ENCODE data around the gene CARD14. TPM values are rescaled to one million over a fixed set of nuclear protein-coding genes. Genes with fewer than 3 reads are reported as not detected.

Gene CARD14
- total and polyA plus RNA-seq, 2 of the 13 experiments (the other 11 are each of a cell fraction or from before 2014, with no cell fraction given): 0.11 TPM; not detected in 1

- TF ChIP-seq, protein P1, sequence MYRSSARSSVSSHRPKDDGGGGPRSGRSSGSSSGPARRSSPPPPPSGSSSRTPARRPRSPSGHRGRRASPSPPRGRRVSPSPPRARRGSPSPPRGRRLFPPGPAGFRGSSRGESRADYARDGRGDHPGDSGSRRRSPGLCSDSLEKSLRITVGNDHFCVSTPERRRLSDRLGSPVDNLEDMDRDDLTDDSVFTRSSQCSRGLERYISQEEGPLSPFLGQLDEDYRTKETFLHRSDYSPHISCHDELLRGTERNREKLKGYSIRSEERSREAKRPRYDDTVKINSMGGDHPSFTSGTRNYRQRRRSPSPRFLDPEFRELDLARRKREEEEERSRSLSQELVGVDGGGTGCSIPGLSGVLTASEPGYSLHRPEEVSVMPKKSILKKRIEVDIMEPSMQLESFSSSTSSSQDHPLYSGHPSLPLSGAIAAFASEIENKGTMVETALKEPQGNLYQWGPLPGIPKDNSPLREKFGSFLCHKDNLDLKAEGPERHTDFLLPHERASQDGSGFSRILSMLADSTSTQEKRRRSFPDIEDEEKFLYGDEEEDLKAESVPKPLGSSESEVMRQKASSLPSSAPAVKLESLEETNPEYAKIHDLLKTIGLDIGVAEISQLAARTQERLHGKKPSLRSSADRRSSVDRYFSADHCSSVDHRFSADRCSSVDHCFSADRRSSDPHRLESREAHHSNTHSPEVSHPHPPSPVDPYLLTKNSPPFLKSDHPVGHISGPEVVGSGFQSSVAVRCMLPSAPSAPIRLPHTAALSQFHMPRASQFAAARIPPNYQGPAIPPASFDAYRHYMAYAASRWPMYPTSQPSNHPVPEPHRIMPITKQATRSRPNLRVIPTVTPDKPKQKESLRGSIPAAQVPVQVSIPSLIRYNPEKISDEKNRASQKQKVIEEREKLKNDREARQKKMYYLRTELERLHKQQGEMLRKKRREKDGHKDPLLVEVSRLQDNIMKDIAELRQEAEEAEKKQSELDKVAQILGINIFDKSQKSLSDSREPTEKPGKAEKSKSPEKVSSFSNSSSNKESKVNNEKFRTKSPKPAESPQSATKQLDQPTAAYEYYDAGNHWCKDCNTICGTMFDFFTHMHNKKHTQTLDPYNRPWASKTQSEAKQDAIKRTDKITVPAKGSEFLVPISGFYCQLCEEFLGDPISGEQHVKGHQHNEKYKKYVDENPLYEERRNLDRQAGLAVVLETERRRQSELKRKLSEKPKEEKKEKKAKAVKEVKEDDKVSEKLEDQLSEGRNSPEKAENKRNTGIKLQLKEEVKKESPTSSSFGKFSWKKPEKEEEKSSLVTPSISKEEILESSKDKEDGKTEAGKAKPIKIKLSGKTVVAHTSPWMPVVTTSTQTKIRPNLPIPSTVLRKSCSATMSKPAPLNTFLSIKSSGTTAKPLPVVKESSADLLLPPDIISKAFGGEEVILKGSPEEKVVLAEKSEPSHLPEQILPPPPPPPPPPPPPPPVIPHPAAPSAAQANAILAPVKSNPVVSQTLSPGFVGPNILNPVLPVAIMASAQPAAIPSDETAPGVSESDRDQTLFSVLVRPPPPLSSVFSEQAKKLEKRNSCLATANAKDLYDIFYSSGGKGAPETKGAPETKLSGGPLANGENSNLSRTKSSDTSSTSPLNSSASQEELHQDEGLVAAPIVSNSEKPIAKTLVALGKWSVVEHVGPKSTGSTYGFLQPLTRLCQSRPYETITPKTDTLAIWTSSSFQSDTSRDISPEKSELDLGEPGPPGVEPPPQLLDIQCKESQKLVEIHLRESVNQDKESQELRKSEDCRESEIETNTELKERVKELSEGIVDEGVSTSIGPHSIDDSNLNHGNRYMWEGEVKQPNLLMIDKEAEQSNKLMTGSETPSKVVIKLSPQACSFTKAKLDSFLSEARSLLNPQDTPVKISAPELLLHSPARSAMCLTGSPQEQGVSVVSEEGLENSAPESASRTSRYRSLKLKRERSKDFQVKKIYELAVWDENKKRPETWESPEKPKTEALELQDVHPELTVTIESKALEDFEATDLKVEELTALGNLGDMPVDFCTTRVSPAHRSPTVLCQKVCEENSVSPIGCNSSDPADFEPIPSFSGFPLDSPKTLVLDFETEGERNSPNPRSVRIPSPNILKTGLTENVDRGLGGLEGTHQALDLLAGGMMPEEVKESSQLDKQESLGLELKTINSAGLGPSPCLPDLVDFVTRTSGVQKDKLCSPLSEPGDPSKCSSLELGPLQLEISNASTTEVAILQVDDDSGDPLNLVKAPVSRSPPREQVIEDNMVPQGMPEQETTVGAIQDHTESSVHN (CRISPR knock-in tag; IDR thresholded peaks at IDR 0.05): no peak
- no peak for TF ChIP-seq ZNF431 (CRISPR knock-in tag; IDR thresholded peaks at IDR 0.05; ENCODE audit: borderline replicate concordance, low read depth)
- TF ChIP-seq ZNF446 (CRISPR knock-in tag; IDR thresholded peaks at IDR 0.05): peak; percentile 96
- no peak for TF ChIP-seq CCAR2 (optimal IDR thresholded peaks at IDR 0.05; ENCODE audit: low read depth, low read length)
- no peak for TF ChIP-seq ZBTB3 (CRISPR knock-in tag; IDR thresholded peaks at IDR 0.05; ENCODE audit: borderline replicate concordance, low read depth)
- no peak for TF ChIP-seq FOSL1 (CRISPR knock-in tag; IDR thresholded peaks at IDR 0.05; ENCODE audit: borderline replicate concordance)
- peak; percentile 71; the same call in 1 of the 2 replicates for TF ChIP-seq ZNF547 (CRISPR knock-in tag; IDR thresholded peaks at IDR 0.05)
- TF ChIP-seq E2F2 (CRISPR knock-in tag; IDR thresholded peaks at IDR 0.05; ENCODE audit: borderline replicate concordance): no peak
- TF ChIP-seq ZNF207 (IDR thresholded peaks at IDR 0.05; ENCODE audit: borderline replicate concordance): no peak
- TF ChIP-seq ZSCAN29 (CRISPR knock-in tag; conservative IDR thresholded peaks at IDR 0.05): no peak
- no peak for TF ChIP-seq SOX13 (IDR thresholded peaks at IDR 0.05)
- peak in 1 of 2 experiments; percentile 10; a peak in 1 of 4 replicates for TF ChIP-seq SOX13 (CRISPR knock-in tag; conservative IDR thresholded peaks at IDR 0.05 in 1 of 2, IDR thresholded peaks at IDR 0.05 in 1 of 2)
- 0 out of 2 replicates have a peak, but pooled peaks have one; percentile 21 for TF ChIP-seq ZNF607 (CRISPR knock-in tag; IDR thresholded peaks at IDR 0.05; ENCODE audit: borderline replicate concordance)
- TF ChIP-seq XBP1 (CRISPR knock-in tag; IDR thresholded peaks at IDR 0.05): no peak
- peak; percentile 46; the same call in 1 of the 2 replicates for TF ChIP-seq ZNF792 (CRISPR knock-in tag; IDR thresholded peaks at IDR 0.05)
- TF ChIP-seq CBX2 (IDR thresholded peaks at IDR 0.05; ENCODE audit: low read depth, low read length): no peak
- TF ChIP-seq CBX2 (CRISPR knock-in tag; IDR thresholded peaks at IDR 0.05; ENCODE audit: low read depth): no peak
- TF ChIP-seq, protein P2, sequence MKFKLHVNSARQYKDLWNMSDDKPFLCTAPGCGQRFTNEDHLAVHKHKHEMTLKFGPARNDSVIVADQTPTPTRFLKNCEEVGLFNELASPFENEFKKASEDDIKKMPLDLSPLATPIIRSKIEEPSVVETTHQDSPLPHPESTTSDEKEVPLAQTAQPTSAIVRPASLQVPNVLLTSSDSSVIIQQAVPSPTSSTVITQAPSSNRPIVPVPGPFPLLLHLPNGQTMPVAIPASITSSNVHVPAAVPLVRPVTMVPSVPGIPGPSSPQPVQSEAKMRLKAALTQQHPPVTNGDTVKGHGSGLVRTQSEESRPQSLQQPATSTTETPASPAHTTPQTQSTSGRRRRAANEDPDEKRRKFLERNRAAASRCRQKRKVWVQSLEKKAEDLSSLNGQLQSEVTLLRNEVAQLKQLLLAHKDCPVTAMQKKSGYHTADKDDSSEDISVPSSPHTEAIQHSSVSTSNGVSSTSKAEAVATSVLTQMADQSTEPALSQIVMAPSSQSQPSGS (CRISPR knock-in tag; IDR thresholded peaks at IDR 0.05): no peak
Observed at GRCh38 chr17:80220054-80220735, 50.4 kb downstream of the CARD14 start, which contains the start of the genes SGSH and SLC26A11 (continued).
